Esophagus (tissue), 2 donors: ENCODE data around the gene RUFY3. TPM values are rescaled to one million over a fixed set of nuclear protein-coding genes. Genes with fewer than 3 reads are reported as not detected.
"Not testable (repeated sequence)": the region's sequence is repeated elsewhere in the genome, so short reads cannot be mapped to it uniquely, and the experiment has no call there.

Source experiments
- H3K27ac ChIP-seq, 2 donors: one replicate each; pipeline ENCODE4 v1.5.1; 2013; ENCODE audit warnings: low read depth in 2 of 2, mild to moderate bottlenecking in 2 of 2, inconsistent platforms in 1 of 2, low read length in 1 of 2, moderate library complexity in 1 of 2
- H3K27me3 ChIP-seq, 2 donors: one replicate each; pipeline ENCODE4 v1.6.1; 2013; ENCODE audit warnings: low read length in 2 of 2, control low read depth in 1 of 2, mild to moderate bottlenecking in 1 of 2; ENCODE audit not compliant: insufficient read depth in 2 of 2, control insufficient read depth in 1 of 2
- H3K36me3 ChIP-seq, 2 donors: one replicate each; pipeline ENCODE4 v1.6.1; 2013; ENCODE audit warnings: low read length in 1 of 2; ENCODE audit not compliant: control insufficient read depth in 2 of 2, insufficient read depth in 2 of 2
- H3K4me1 ChIP-seq, 2 donors: one replicate each; pipeline ENCODE4 v1.6.1; 2013; ENCODE audit warnings: low read length in 1 of 2; ENCODE audit not compliant: control insufficient read depth in 2 of 2, insufficient read depth in 2 of 2
- H3K4me3 ChIP-seq, 2 donors: one replicate each; pipeline ENCODE4 v1.5.1; 2013; ENCODE audit warnings: low read length in 2 of 2, mild to moderate bottlenecking in 2 of 2, low read depth in 1 of 2, moderate library complexity in 1 of 2
- H3K9me3 ChIP-seq, 2 donors: one replicate each; pipeline ENCODE4 v1.6.1; 2013; ENCODE audit warnings: mild to moderate bottlenecking in 2 of 2, low read depth in 1 of 2, low read length in 1 of 2, moderate library complexity in 1 of 2; ENCODE audit not compliant: control insufficient read depth in 2 of 2, insufficient read depth in 1 of 2
- WGBS, 2 donors: extraction: QIAGEN DNeasy Blood & Tissue Kit; methylation state at CpG; one replicate each; pipeline ENCODE4 v1.1.7; 2013; 5-methylcytosine and 5-hydroxymethylcytosine counted together
- polyA plus RNA-seq, 2 donors: library from polyadenylated mRNA; stranded (reverse); fragments of 200-250 nt; gene quantifications; one replicate each; pipeline ENCODE4 v1.2.3, GENCODE V29; 2013
- donor health status: healthy with polysubstance abuse.
- donor health status: Bipolar disorder and iron deficiency.

The RUFY3 gene
- polyA plus RNA-seq, 2 donors = 19.4 to 25.1 TPM

DNA sequence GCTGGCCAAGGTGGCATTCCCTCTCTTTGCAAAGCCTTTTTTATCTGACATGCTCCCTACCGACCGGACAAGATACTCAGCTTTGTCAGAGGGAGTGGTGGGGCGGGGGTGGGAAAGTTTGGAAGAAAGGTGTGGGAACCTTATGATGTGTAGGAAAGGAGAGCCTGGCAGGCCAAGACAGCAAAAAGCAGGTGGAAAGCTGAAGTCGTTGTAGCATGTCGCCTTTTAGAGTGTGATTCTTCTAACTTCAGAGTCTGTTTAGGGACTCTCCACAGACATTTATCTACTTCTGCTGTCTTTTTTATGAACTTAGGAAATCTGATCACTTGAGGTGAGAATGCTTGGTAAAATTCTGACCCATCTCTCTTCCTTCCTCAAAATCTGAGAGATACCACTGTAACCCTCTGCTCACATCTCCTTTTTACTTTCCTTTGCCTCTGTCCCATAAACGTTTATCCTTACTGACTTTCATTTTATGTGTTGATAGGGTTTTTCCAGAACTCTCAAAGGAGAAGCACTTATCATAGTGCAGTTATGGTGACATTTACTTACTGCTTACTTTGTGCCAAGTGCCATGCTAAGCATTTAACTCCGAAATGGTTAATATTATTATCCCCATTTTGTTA, 8.2 kb upstream of the RUFY3 start:
- no peaks in the 10 kb centered on the region for H3K4me1 ChIP-seq
- no peaks in the 10 kb centered on the region for H3K36me3 ChIP-seq
- no peaks in the 10 kb centered on the region for H3K27me3 ChIP-seq
- no peak overlapping the region for H3K4me3 ChIP-seq
- H3K9me3 ChIP-seq = no peaks in the 10 kb centered on the region
- WGBS, 2 donors = 47 to 53% methylated on average over 7 of the region's 7 CpGs
- peak overlapping the region; percentile 46 to 65 for H3K27ac ChIP-seq

DNA sequence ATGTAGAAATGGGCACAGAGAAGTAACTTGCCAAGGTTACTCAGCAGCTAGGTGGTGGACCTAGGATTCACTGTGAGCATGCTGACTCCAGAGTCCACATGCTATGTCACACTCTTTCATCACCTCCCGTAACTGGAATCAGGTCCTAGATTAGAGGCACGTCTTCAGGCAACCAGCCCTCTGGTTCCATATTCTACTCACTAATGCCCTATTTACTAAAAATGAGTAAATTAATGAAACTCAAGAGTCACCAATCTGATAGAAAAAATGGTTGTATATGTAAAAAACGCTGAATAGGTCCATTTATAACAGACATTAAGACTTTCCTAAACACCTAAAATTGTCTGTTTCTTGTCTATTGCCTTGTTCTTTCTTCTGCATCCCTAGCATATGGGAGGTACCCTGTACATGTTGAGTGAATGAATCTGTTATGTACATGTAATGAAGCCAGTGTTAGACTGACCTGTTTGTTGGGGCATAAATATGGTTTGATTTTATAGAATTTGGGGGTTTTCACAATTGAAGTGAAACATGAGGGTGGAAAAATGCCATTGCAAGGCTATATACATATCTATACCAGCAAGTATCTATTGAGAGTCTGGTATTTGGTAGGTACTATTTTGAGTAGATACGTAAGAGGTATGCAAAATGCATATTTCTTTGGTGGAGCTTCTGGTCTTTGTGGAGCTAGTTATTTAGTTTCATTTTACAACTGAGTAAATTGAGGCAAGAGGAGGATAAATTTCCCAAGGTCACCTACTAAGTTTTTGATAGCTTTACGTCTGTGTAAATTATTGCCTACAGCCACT, 7.5 kb upstream of the RUFY3 start:
- Histone ChIP-seq H3K4me3 (no peak overlapping the region), H3K4me1 (no peaks in the 10 kb centered on the region)
- 75 to 76% methylated on average over 5 of the region's 5 CpGs for WGBS, 2 donors

DNA sequence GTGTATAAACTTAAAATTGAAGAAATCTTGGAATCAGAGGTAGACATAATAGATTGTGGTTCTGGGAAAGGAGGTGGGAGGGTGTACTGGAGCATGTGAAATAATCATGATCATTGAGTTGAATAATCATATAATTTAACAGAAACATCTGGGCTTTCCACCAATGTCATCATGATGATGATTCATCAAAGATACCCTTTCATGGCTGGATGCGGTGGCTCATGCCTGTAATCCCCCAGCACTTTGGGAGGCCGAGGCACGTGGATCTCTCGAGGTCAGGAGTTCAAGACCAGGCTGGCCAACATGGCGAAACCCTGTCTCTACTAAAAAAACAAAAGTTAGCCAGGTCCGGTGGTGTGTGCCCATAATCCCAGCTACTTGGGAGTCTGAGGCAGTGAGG, 6.7 kb upstream of the RUFY3 start:
- Histone ChIP-seq H3K4me3 (no peak overlapping the region), H3K4me1 (no peaks in the 10 kb centered on the region), H3K36me3 (no peaks in the 10 kb centered on the region), H3K27ac (peak overlapping the region in 1 of 2 donors; percentile 11), H3K27me3 (no peaks in the 10 kb centered on the region), H3K9me3 (no peaks in the 10 kb centered on the region)
- 70 to 81% methylated on average over 6 of the region's 6 CpGs for WGBS, 2 donors

More for the DNA sequence above, 7.5 kb upstream of the RUFY3 start:
- Histone ChIP-seq H3K36me3 (no peaks in the 10 kb centered on the region), H3K27ac (peak overlapping the region in 1 of 2 donors; percentile 46), H3K9me3 (no peaks in the 10 kb centered on the region), H3K27me3 (no peaks in the 10 kb centered on the region)

DNA sequence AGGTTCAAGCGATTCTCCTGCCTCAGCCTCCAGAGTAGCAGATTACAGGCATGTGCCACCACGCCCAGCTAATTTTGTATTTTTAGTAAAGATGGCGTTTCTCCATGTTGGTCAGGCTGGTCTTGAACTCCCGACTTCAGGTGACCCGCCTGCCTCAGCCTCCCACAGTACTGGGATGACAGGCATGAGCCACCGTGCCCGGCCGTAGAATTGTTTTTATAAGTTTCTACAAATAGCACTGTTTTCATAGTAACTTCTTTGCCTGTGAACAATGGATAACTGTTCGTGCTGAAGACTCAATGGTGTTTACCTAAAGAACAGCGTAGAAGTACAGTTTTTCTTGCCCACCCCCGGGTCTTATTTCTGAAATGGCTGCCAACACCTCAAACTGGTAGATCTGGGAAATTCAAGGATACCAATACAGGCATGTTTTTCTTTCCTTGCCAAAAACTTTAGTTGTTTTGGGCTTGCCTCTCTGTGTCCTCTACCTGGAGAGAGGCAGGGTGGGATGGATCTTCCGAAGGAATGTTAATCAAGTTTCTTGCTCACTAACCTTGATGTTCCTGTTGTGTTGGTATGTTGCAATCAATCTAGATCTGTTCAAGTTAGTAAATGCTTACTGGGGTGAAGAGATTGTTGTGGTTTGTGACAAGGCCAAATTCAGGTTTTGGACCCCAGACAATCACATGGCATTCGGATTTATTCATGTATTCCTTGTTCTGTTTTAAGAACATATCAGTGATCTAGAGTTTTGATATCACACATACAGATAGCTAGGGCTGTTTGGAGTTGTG, 2.8 kb upstream of the RUFY3 start:
- no peaks in the 10 kb centered on the region for H3K4me1 ChIP-seq
- H3K9me3 ChIP-seq = no peaks in the 10 kb centered on the region
- no peaks in the 10 kb centered on the region for H3K27me3 ChIP-seq
- peak overlapping the region; percentile 31 to 47 for H3K27ac ChIP-seq
- no peaks in the 10 kb centered on the region for H3K36me3 ChIP-seq
- H3K4me3 ChIP-seq = no peak overlapping the region
- 61 to 73% methylated on average over 13 of the region's 13 CpGs for WGBS, 2 donors

DNA sequence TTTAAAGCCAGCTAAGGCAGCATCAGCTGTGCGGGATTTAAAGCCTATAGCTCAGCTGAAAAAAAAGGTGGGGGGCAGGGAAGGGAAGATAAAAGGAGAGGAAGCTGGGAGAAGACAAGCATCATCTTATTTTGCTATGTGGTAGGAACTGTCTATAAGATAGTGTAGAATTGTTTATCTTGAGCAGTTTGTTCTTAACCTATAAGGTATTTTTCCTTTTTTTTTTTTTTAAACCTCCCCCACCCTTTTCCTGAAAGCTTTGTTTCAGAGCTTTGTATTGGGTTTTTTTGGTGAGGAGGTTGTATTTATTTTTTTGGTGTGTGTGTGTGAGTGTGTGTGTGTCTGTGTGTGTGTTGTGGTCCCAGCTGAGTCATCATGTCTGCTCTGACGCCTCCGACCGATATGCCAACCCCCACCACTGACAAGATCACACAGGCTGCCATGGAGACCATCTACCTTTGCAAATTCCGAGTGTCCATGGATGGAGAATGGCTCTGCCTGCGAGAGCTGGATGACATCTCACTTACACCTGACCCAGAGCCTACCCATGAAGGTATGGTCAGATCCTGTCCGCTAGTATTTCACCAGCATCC, 531 bp downstream of the RUFY3 start:
- H3K4me3 ChIP-seq = peak overlapping the region in 1 of 2 donors; percentile 15
- WGBS, 2 donors = 55 to 64% methylated on average over 7 of the region's 7 CpGs
- no peaks in the 10 kb centered on the region for H3K9me3 ChIP-seq
- H3K4me1 ChIP-seq = no peaks in the 10 kb centered on the region
- peak overlapping the region in 1 of 2 donors; percentile 51 for H3K27ac ChIP-seq
- no peaks in the 10 kb centered on the region for H3K36me3 ChIP-seq
- H3K27me3 ChIP-seq = no peaks in the 10 kb centered on the region

DNA sequence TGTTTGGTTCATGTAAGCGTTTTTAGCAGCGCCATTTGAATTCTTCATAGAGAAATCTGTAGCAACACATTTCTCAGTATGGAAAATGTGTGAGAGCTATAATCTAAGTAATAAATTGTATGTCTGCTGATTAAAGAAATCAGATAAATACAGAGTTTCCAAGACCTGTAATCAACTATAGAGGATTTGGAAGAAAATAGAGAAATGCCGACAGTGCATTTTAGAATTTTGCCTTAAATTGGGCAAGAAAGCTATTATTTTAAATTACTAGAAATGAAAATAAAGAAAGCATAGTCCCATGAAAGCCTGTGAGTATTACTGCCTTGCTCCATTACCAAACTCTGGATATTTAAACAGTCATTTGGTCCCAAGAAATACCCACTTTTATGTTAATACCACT, 2.7 kb downstream of the RUFY3 start:
- H3K36me3 ChIP-seq = no peaks in the 10 kb centered on the region
- H3K9me3 ChIP-seq = no peaks in the 10 kb centered on the region
- no peak overlapping the region for H3K4me3 ChIP-seq
- 96 to 97% methylated on average over 3 of the region's 3 CpGs for WGBS, 2 donors
- no peaks in the 10 kb centered on the region for H3K4me1 ChIP-seq
- H3K27me3 ChIP-seq = no peaks in the 10 kb centered on the region
- no peak overlapping the region for H3K27ac ChIP-seq

DNA sequence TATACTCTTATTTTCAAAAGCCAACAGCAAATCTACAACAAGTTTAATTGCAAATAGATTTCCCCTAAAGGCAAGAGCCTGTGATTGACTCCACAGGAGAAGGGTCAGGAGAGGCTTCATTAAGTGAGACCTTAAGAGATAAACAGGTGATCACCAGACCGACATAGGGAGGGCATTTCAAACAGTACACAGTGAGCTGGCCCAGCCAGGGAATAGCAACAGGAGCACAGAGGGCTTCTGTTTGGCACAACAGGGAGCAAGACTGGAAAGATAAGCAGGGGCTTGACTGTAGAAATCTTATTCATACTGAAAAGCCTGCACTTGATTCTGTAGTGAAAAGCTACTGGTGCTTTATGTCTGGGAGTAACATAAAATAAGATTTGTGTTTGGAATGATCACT, 3.9 kb downstream of the RUFY3 start:
- Histone ChIP-seq H3K36me3 (no peaks in the 10 kb centered on the region), H3K4me3 (no peak overlapping the region), H3K9me3 (no peaks in the 10 kb centered on the region), H3K27me3 (no peaks in the 10 kb centered on the region), H3K4me1 (no peaks in the 10 kb centered on the region), H3K27ac (no peak overlapping the region)
- WGBS, 2 donors = 77 to 78% methylated on average over 1 of the region's 1 CpG

DNA sequence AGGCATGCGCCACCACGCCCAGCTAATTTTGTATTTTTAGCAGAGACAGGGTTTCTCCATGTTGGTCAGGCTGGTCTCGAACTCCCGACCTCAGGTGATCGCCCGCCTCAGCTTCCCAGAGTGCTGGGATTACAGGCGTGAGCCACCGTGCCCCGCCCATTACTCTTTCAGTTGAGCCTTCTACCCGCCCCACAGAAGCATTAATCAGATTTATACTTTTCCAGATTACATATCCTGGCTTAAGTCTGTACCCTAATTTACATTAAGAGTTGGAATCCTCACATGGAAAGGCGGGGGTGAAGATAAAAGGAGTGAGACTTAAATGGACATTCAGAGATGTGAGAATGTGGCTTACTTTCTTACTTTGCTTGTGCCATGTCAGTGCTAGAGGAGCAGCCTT, 4.8 kb downstream of the RUFY3 start:
- H3K4me3 ChIP-seq, H3K4me1 ChIP-seq, H3K36me3 ChIP-seq, H3K27ac ChIP-seq, H3K9me3 ChIP-seq, H3K27me3 ChIP-seq: not testable (repeated sequence)
- 94 to 95% methylated on average over 11 of the region's 11 CpGs for WGBS, 2 donors

DNA sequence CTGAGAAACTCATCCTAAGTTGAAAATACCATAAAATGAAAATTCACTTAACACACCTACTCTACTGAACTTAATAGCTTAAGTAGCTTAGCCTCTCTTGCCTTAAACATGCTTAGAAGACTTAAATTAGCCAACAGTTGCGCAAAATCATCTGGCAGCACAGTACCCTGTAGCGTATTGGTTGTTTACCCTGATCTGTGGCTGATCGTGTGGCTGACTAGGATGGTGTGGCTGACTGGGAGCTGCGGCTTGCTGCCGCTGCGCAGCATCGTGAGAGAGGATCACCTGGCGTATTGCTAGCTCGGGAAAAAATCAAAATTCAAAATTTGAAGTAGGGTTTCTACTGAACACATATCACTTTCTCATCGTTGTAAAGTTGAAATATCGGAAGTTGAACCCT, 6.3 kb downstream of the RUFY3 start:
- H3K4me1 ChIP-seq = no peaks in the 10 kb centered on the region
- H3K9me3 ChIP-seq = no peaks in the 10 kb centered on the region
- no peaks in the 10 kb centered on the region for H3K36me3 ChIP-seq
- WGBS, 2 donors = 88% methylated on average over 11 of the region's 11 CpGs
- no peak overlapping the region for H3K4me3 ChIP-seq
- no peaks in the 10 kb centered on the region for H3K27me3 ChIP-seq
- no peak overlapping the region for H3K27ac ChIP-seq
